Lung (tissue), 12 donors: ENCODE results near the gene KLHDC4. TPM values are rescaled to one million over a fixed set of nuclear protein-coding genes. Genes with fewer than 3 reads are reported as not detected.

Source experiments
- ATAC-seq: fragments of 200-7000 bp; cut with Tn5 transposase; one replicate; pipeline ENCODE4 v1.9.1; 2020; ENCODE audit warnings: moderate number of reproducible peaks; ENCODE audit not compliant: insufficient read depth, low FRiP score
- DNase-seq, 3 donors: peaks; one replicate each; pipeline ENCODE4 v3.0.0-alpha.2; 2013 to 2017
- H3K27ac ChIP-seq, 2 donors: one replicate each; pipeline ENCODE4 v1.5.1; 2013; ENCODE audit warnings: mild to moderate bottlenecking in 2 of 2, moderate library complexity in 2 of 2, control low read depth in 1 of 2, inconsistent platforms in 1 of 2, low read depth in 1 of 2, low read length in 1 of 2
- H3K27me3 ChIP-seq, 3 donors: one replicate each; pipeline ENCODE4 v1.5.1; 2013; ENCODE audit warnings: low read length in 2 of 3; ENCODE audit not compliant: control insufficient read depth in 3 of 3, insufficient read depth in 3 of 3
- H3K36me3 ChIP-seq, 4 donors: one replicate each; pipeline ENCODE4 v1.5.1; 2013; ENCODE audit warnings: low read length in 4 of 4, mild to moderate bottlenecking in 1 of 4, moderate library complexity in 1 of 4; ENCODE audit not compliant: control insufficient read depth in 4 of 4, insufficient read depth in 4 of 4
- H3K4me1 ChIP-seq, 5 donors: one replicate each; pipeline ENCODE4 v1.5.1; 2013; ENCODE audit warnings: low read length in 5 of 5, mild to moderate bottlenecking in 2 of 5, moderate library complexity in 1 of 5; ENCODE audit not compliant: control insufficient read depth in 5 of 5, insufficient read depth in 5 of 5
- H3K4me3 ChIP-seq: one replicate; pipeline ENCODE4 v1.5.1; 2013; ENCODE audit warnings: mild to moderate bottlenecking, control low read depth, moderate library complexity
- H3K9ac ChIP-seq, 2 donors: one replicate each; pipeline ENCODE4 v1.5.1; 2013; ENCODE audit warnings: low read length in 2 of 2, control low read depth in 1 of 2; ENCODE audit not compliant: insufficient read depth in 1 of 2
- H3K9me3 ChIP-seq, 4 donors: one replicate each; pipeline ENCODE4 v1.5.1; 2013; ENCODE audit warnings: low read length in 3 of 4, mild to moderate bottlenecking in 1 of 4, moderate library complexity in 1 of 4; ENCODE audit not compliant: control insufficient read depth in 4 of 4, insufficient read depth in 3 of 4
- WGBS, 2 donors: extraction: QIAGEN DNeasy Blood & Tissue Kit; methylation state at CpG; one replicate each; pipeline ENCODE4 v1.1.7; 2013; 5-methylcytosine and 5-hydroxymethylcytosine counted together
- polyA plus RNA-seq, 2 donors: library from polyadenylated mRNA; stranded (reverse); fragments of 200-250 nt; gene quantifications; one replicate each; pipeline ENCODE4 v1.2.1, GENCODE V29; 2013
- total RNA-seq, 2 donors: library from RNA; depleted of rRNA in 1 of 2; stranded (reverse); fragments of >200 nt in 1 of 2; gene quantifications; one replicate each; pipeline ENCODE4 v1.2.1, GENCODE V29; 2014 to 2021
- TF ChIP-seq, protein P1 (sequence below): IDR thresholded peaks from 2 replicates; pipeline ENCODE4 v1.5.1; 2012; ENCODE audit warnings: mild to moderate bottlenecking; ENCODE audit errors: control extremely low read depth, extremely low read depth
- donor health status: control.
- donor health status: control.
- donor health status: Bipolar disorder and iron deficiency.
- donor health status: healthy.
- donor health status: DM: yes; HTN: yes; CAD: no.

The KLHDC4 gene
- total and polyA plus RNA-seq, 4 donors: 23.3 to 48.4 (median 38.4) TPM

DNA sequence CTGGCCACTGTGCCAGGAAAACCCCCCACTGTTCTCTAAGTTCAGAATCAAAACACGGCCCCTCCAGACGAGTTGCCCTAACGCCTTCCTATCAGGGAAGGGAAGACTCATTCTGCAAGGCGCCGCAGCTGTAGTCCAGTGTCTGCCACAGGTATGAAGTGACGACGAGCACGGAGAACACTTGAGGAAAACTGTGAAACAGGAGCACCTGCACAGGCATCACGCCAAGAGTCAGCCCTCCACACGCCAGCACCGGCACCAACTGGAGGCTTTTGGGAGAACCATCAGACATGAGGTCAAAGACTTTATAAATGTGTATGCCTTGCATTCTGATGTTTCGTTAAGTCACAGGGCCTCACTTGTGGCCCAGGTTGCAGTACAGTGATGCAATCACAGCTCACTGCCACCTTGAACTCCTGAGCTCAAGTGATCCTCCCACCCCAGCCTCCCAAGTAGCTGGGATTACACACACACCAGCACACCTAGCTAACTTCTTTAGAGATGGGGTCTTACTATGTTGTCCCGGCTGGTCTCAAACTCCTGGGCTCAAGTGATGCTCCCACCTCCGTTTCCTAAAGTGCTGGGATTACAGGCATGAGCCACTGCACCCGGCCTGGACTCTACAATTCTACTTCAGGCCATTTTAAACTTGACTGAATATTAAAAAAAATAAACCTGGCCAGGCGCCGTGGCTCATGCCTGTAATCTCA lies 22.9 kb downstream of the KLHDC4 start:
- H3K4me3 ChIP-seq: no peak overlapping the region
- TF ChIP-seq, protein P1, sequence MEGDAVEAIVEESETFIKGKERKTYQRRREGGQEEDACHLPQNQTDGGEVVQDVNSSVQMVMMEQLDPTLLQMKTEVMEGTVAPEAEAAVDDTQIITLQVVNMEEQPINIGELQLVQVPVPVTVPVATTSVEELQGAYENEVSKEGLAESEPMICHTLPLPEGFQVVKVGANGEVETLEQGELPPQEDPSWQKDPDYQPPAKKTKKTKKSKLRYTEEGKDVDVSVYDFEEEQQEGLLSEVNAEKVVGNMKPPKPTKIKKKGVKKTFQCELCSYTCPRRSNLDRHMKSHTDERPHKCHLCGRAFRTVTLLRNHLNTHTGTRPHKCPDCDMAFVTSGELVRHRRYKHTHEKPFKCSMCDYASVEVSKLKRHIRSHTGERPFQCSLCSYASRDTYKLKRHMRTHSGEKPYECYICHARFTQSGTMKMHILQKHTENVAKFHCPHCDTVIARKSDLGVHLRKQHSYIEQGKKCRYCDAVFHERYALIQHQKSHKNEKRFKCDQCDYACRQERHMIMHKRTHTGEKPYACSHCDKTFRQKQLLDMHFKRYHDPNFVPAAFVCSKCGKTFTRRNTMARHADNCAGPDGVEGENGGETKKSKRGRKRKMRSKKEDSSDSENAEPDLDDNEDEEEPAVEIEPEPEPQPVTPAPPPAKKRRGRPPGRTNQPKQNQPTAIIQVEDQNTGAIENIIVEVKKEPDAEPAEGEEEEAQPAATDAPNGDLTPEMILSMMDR: no peak
- no peak overlapping the region for H3K9ac ChIP-seq
- WGBS, 2 donors: 90 to 94% methylated on average over 17 of the region's 17 CpGs
- H3K27ac ChIP-seq: no peak overlapping the region
- H3K4me1 ChIP-seq: no peaks in the 10 kb centered on the region
- H3K9me3 ChIP-seq: no peaks in the 10 kb centered on the region
- ATAC-seq: no peak
- DNase-seq: no peak
- H3K27me3 ChIP-seq: no peaks in the 10 kb centered on the region
- peaks cover under 1 to 32% (median 14%) of the 10 kb centered on the region in 4 donors for H3K36me3 ChIP-seq

DNA sequence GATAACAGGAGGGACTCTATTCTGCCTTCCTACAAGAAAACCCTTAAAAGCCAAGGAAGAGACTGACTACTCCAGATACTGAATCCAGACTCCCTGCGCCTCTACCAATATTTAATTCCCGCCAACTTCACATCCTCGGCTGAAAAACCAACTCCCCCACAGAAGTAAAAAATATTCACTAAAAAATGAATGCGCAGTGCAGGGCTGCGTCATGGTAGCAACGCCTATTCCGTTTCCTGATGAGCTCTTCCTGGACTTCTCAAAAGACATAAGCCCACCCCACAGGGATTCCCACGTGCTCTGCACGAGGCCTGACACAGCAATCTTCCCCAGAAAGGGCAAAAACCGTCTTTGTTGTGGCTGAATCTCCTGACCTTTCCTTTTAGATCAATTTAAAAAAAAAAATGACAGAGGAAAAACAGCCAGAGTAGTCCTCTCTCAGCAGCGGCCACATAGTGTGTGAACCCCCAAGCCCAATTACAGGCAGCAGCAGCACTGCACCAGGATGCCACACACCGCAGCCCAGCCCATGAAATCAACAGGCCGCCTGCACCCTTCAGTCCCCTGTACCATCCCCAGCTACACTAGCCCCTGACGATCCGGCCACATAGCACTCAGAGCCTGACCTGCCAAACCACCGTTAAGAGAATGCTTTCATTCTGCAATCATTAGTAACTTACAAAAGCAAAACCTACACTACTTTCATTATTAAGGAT lies 23.9 kb downstream of the KLHDC4 start:
- ATAC-seq: no peak
- H3K27me3 ChIP-seq: no peaks in the 10 kb centered on the region
- DNase-seq: no peak
- peaks cover 0 to 24% (median 14%) of the 10 kb centered on the region in 4 donors for H3K36me3 ChIP-seq
- no peaks in the 10 kb centered on the region for H3K4me1 ChIP-seq
- H3K9me3 ChIP-seq: no peaks in the 10 kb centered on the region
- H3K9ac ChIP-seq: no peak overlapping the region
- H3K4me3 ChIP-seq: no peak overlapping the region
- H3K27ac ChIP-seq: no peak overlapping the region
- TF ChIP-seq, protein P1: no peak
- WGBS, 2 donors: 91 to 96% methylated on average over 16 of the region's 16 CpGs

DNA sequence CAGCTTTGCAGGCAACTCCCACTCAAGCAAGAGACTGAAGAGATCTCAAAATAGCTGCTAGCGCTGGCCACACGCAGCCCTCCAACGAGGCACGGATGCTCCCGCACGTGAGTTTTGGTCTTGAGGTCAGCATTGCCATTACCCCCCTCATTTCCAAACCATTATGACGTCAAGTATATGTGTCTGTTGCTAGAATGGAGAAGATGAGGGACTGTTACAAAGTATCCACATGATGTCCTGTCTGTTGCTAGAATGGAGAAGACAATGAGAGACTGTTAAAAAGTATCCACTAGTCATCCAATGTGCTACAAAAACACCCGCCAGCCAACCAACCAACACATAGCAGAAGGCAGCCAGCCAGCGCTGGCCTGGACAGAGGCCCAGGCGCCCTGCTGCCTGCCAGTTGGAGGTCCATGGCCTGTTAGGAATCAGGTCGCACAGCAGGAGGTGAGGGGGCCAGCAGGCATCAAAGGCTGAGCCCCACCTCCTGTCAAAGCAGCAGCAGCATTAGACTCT lies 24.8 kb downstream of the KLHDC4 start:
- DNase-seq: no peak
- Histone ChIP-seq H3K27me3 (no peaks in the 10 kb centered on the region), H3K4me1 (peaks cover 0 to 2% (median 0%) of the 10 kb centered on the region in 5 donors), H3K9me3 (no peaks in the 10 kb centered on the region), H3K4me3 (no peak overlapping the region), H3K27ac (no peak overlapping the region), H3K9ac (no peak overlapping the region), H3K36me3 (peaks cover 0 to 19% (median 11%) of the 10 kb centered on the region in 4 donors)
- TF ChIP-seq, protein P1: no peak
- ATAC-seq: no peak
- 90% methylated on average over 11 of the region's 11 CpGs for WGBS, 2 donors
